Neural cell (in vitro differentiated cells): ENCODE results near the gene ATXN7L1.

Source experiments
- EP300 ChIP-seq: fragments of 450-650 bp; conservative IDR thresholded peaks from 2 replicates; pipeline ENCODE4 v1.6.1; 2014; ENCODE audit warnings: antibody characterized with exemption, mild to moderate bottlenecking, moderate library complexity; ENCODE audit not compliant: poor library complexity, severe bottlenecking
- EZH2 ChIP-seq: fragments of 200-600, 300-800 bp; shearing (Covaris generic), sonication (generic); IDR thresholded peaks from 2 replicates; pipeline ENCODE4 v1.6.1; 2014; ENCODE audit warnings: antibody characterized with exemption, low read length, borderline replicate concordance, mild to moderate bottlenecking; ENCODE audit not compliant: insufficient read depth, poor library complexity, severe bottlenecking
- MXI1 ChIP-seq: fragments of 450-650 bp; conservative IDR thresholded peaks from 2 replicates; pipeline ENCODE4 v1.6.1; 2014; ENCODE audit warnings: antibody characterized with exemption, mild to moderate bottlenecking; ENCODE audit not compliant: poor library complexity, severe bottlenecking
- POLR2AphosphoS5 ChIP-seq: IDR thresholded peaks from 2 replicates; pipeline ENCODE4 v1.6.1; 2012
- RAD21 ChIP-seq: fragments of 450-650 bp; conservative IDR thresholded peaks from 2 replicates; pipeline ENCODE4 v1.6.1; 2014; ENCODE audit warnings: antibody characterized with exemption, mild to moderate bottlenecking, moderate library complexity
- SMC3 ChIP-seq: fragments of 450-650 bp; conservative IDR thresholded peaks from 2 replicates; pipeline ENCODE4 v1.6.1; 2014; ENCODE audit warnings: antibody characterized with exemption, mild to moderate bottlenecking, moderate library complexity; ENCODE audit not compliant: poor library complexity
- TAF1 ChIP-seq: IDR thresholded peaks from 2 replicates; pipeline ENCODE4 v1.6.1; 2012; ENCODE audit warnings: low read depth
- TF ChIP-seq, protein P1 (sequence below): fragments of 450-650 bp; IDR thresholded peaks from 2 replicates; pipeline ENCODE4 v1.5.1; 2014; ENCODE audit warnings: antibody characterized with exemption, mild to moderate bottlenecking, moderate library complexity; ENCODE audit not compliant: poor library complexity, severe bottlenecking
- TF ChIP-seq, protein P2 (sequence below): IDR thresholded peaks from 2 replicates; pipeline ENCODE4 v1.6.1; 2012; ENCODE audit warnings: borderline replicate concordance

DNA sequence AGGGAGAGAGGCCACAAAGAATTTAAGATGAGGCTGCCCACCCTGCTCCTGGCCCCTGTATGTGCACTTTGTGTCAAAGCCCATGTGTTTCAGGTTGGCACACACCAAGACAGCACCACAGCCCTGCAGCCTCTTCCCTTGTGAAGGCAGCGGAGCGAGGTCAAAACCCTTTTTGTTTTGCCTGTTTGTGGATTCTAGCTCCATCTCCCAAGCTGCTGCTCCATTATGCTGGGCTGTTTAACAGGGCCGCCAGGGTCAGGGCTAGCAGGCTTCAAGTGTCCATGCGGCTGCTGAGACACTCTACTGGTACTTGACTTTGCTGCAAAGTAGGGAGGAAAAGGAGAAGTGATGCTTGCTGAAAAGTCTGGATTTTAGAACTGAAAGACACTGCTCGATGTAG, 152.8 kb downstream of the ATXN7L1 start:
- TF ChIP-seq, protein P1, sequence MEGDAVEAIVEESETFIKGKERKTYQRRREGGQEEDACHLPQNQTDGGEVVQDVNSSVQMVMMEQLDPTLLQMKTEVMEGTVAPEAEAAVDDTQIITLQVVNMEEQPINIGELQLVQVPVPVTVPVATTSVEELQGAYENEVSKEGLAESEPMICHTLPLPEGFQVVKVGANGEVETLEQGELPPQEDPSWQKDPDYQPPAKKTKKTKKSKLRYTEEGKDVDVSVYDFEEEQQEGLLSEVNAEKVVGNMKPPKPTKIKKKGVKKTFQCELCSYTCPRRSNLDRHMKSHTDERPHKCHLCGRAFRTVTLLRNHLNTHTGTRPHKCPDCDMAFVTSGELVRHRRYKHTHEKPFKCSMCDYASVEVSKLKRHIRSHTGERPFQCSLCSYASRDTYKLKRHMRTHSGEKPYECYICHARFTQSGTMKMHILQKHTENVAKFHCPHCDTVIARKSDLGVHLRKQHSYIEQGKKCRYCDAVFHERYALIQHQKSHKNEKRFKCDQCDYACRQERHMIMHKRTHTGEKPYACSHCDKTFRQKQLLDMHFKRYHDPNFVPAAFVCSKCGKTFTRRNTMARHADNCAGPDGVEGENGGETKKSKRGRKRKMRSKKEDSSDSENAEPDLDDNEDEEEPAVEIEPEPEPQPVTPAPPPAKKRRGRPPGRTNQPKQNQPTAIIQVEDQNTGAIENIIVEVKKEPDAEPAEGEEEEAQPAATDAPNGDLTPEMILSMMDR: no peak
- TF ChIP-seq EZH2 (no peak), RAD21 (no peak), POLR2AphosphoS5 (no peak), SMC3 (no peak), TAF1 (no peak), EP300 (no peak), MXI1 (no peak)
- TF ChIP-seq, protein P2, sequence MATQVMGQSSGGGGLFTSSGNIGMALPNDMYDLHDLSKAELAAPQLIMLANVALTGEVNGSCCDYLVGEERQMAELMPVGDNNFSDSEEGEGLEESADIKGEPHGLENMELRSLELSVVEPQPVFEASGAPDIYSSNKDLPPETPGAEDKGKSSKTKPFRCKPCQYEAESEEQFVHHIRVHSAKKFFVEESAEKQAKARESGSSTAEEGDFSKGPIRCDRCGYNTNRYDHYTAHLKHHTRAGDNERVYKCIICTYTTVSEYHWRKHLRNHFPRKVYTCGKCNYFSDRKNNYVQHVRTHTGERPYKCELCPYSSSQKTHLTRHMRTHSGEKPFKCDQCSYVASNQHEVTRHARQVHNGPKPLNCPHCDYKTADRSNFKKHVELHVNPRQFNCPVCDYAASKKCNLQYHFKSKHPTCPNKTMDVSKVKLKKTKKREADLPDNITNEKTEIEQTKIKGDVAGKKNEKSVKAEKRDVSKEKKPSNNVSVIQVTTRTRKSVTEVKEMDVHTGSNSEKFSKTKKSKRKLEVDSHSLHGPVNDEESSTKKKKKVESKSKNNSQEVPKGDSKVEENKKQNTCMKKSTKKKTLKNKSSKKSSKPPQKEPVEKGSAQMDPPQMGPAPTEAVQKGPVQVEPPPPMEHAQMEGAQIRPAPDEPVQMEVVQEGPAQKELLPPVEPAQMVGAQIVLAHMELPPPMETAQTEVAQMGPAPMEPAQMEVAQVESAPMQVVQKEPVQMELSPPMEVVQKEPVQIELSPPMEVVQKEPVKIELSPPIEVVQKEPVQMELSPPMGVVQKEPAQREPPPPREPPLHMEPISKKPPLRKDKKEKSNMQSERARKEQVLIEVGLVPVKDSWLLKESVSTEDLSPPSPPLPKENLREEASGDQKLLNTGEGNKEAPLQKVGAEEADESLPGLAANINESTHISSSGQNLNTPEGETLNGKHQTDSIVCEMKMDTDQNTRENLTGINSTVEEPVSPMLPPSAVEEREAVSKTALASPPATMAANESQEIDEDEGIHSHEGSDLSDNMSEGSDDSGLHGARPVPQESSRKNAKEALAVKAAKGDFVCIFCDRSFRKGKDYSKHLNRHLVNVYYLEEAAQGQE: no peak
